Mucosa of rectum (tissue), 2 donors: Measurements from ENCODE around the gene PTK7.

Experiments
- H3K27ac ChIP-seq, 2 donors: one replicate each; pipeline ENCODE4 v1.7.0; 2013; ENCODE audit warnings: inconsistent platforms in 2 of 2, low read depth in 2 of 2, low read length in 2 of 2
- H3K27me3 ChIP-seq, 2 donors: one replicate each; pipeline ENCODE4 v1.7.0; 2013; ENCODE audit warnings: low read length in 2 of 2; ENCODE audit not compliant: control insufficient read depth in 2 of 2, insufficient read depth in 2 of 2
- H3K36me3 ChIP-seq, 2 donors: one replicate each; pipeline ENCODE4 v1.7.0; 2013; ENCODE audit warnings: low read length in 2 of 2; ENCODE audit not compliant: control insufficient read depth in 2 of 2, insufficient read depth in 2 of 2
- H3K4me1 ChIP-seq, 2 donors: one replicate each; pipeline ENCODE4 v1.7.0; 2013; ENCODE audit warnings: low read length in 2 of 2, mild to moderate bottlenecking in 1 of 2; ENCODE audit not compliant: control insufficient read depth in 2 of 2, insufficient read depth in 2 of 2
- H3K4me3 ChIP-seq, 2 donors: one replicate each; pipeline ENCODE4 v1.7.0; 2013; ENCODE audit warnings: low read length in 2 of 2
- H3K9ac ChIP-seq, 2 donors: one replicate each; pipeline ENCODE4 v1.7.0; 2013; ENCODE audit warnings: low read length in 2 of 2, low read depth in 1 of 2, mild to moderate bottlenecking in 1 of 2
- H3K9me3 ChIP-seq, 2 donors: one replicate each; pipeline ENCODE4 v1.7.0; 2013; ENCODE audit warnings: low read length in 2 of 2; ENCODE audit not compliant: control insufficient read depth in 2 of 2
- donor health status: healthy.
- donor health status: Normal muscosa, but diverticular disease.

The PTK7 gene

GRCh38 chr6:43053545-43054205 is 22.4 kb upstream of the PTK7 start, which contains the start of gene CUL7:
Gene CUL7 (minus strand): TSS chr6:43053851. CDS start chr6:43052788, 1,063 bp downstream.
- peak within 1 kb of the TSS; percentile 95 to 97 for H3K9ac ChIP-seq
- H3K4me3 ChIP-seq = peak within 1 kb of the TSS; percentile 78 to 83
- H3K27ac ChIP-seq = peak within 1 kb of the TSS; percentile 86 to 88
- no peaks in the 10 kb centered on the region for H3K27me3 ChIP-seq
- H3K36me3 ChIP-seq = peaks cover 18 to 32% of the 10 kb centered on the region in 2 donors
- no peaks in the 10 kb centered on the region for H3K9me3 ChIP-seq
- H3K4me1 ChIP-seq = peaks cover 14 to 25% of the 10 kb centered on the region in 2 donors

- Histone ChIP-seq H3K36me3 (peaks cover 18 to 29% of the 10 kb centered on the region in 2 donors), H3K27me3 (no peaks in the 10 kb centered on the region), H3K4me3 (peak overlapping the region; percentile 78 to 83), H3K9me3 (no peaks in the 10 kb centered on the region), H3K4me1 (peaks cover 17 to 26% of the 10 kb centered on the region in 2 donors), H3K27ac (peak overlapping the region; percentile 86 to 88), H3K9ac (peak overlapping the region; percentile 95 to 97)
Observed at GRCh38 chr6:43054206-43054943, 21.7 kb upstream of the PTK7 start.

GRCh38 chr6:43055966-43056365 is 20.1 kb upstream of the PTK7 start:
- H3K4me3 ChIP-seq = no peak overlapping the region
- no peak overlapping the region for H3K9ac ChIP-seq
- H3K9me3 ChIP-seq = no peaks in the 10 kb centered on the region
- H3K4me1 ChIP-seq = peaks cover 17 to 37% of the 10 kb centered on the region in 2 donors
- H3K27me3 ChIP-seq = no peaks in the 10 kb centered on the region
- H3K27ac ChIP-seq = no peak overlapping the region
- peaks cover 18 to 20% of the 10 kb centered on the region in 2 donors for H3K36me3 ChIP-seq

- peak overlapping the region in 1 of 2 donors; percentile 92 for H3K27ac ChIP-seq
- peaks cover 23 to 29% of the 10 kb centered on the region in 2 donors for H3K36me3 ChIP-seq
- no peaks in the 10 kb centered on the region for H3K27me3 ChIP-seq
- peak overlapping the region; percentile 85 to 99 for H3K9ac ChIP-seq
- no peaks in the 10 kb centered on the region for H3K9me3 ChIP-seq
- H3K4me3 ChIP-seq = peak overlapping the region; percentile 94 to 99
- H3K4me1 ChIP-seq = peaks cover 22 to 37% of the 10 kb centered on the region in 2 donors
Observed at GRCh38 chr6:43058531-43058930, 17.6 kb upstream of the PTK7 start.

- H3K27ac ChIP-seq = peak within 1 kb of the TSS; percentile 92 to 99
- peaks cover 18 to 32% of the 10 kb centered on the region in 2 donors for H3K4me1 ChIP-seq
- no peaks in the 10 kb centered on the region for H3K27me3 ChIP-seq
- peaks cover 28 to 29% of the 10 kb centered on the region in 2 donors for H3K36me3 ChIP-seq
- H3K9ac ChIP-seq = peak within 1 kb of the TSS; percentile 93 to 99
- H3K4me3 ChIP-seq = peak within 1 kb of the TSS; percentile 94 to 99
- H3K9me3 ChIP-seq = no peaks in the 10 kb centered on the region
Observed at GRCh38 chr6:43059168-43060033, 16.7 kb upstream of the PTK7 start, which contains the start of the genes KLC4 and MRPL2. Gene KLC4 (plus strand): TSS chr6:43059631. CDS start chr6:43061336, 1,705 bp downstream. Gene MRPL2 (minus strand): TSS chr6:43059434. CDS start chr6:43059381, 53 bp downstream.

GRCh38 chr6:43060034-43060754 is 15.9 kb upstream of the PTK7 start:
- H3K4me3 ChIP-seq = peak overlapping the region; percentile 94 to 99
- peak overlapping the region; percentile 72 to 93 for H3K9ac ChIP-seq
- peak overlapping the region; percentile 92 to 99 for H3K27ac ChIP-seq
- H3K27me3 ChIP-seq = no peaks in the 10 kb centered on the region
- no peaks in the 10 kb centered on the region for H3K9me3 ChIP-seq
- peaks cover 18 to 32% of the 10 kb centered on the region in 2 donors for H3K4me1 ChIP-seq
- H3K36me3 ChIP-seq = peaks cover 31 to 33% of the 10 kb centered on the region in 2 donors

GRCh38 chr6:43060755-43061633 is 15.1 kb upstream of the PTK7 start:
- H3K9me3 ChIP-seq = no peaks in the 10 kb centered on the region
- H3K27ac ChIP-seq = peak overlapping the region; percentile 84 to 99
- H3K4me3 ChIP-seq = peak overlapping the region; percentile 94 to 99
- H3K9ac ChIP-seq = peak overlapping the region; percentile 72 to 93
- no peaks in the 10 kb centered on the region for H3K27me3 ChIP-seq
- H3K4me1 ChIP-seq = peaks cover 18 to 32% of the 10 kb centered on the region in 2 donors
- peaks cover 29 to 30% of the 10 kb centered on the region in 2 donors for H3K36me3 ChIP-seq

- peak overlapping the region; percentile 84 to 99 for H3K27ac ChIP-seq
- no peak overlapping the region for H3K9ac ChIP-seq
- H3K36me3 ChIP-seq = peaks cover 33 to 35% of the 10 kb centered on the region in 2 donors
- no peaks in the 10 kb centered on the region for H3K27me3 ChIP-seq
- no peaks in the 10 kb centered on the region for H3K9me3 ChIP-seq
- peaks cover 18 to 32% of the 10 kb centered on the region in 2 donors for H3K4me1 ChIP-seq
- peak overlapping the region; percentile 94 to 99 for H3K4me3 ChIP-seq
Observed at GRCh38 chr6:43061861-43062260, 14.3 kb upstream of the PTK7 start.
